ENCODE data around the gene HS3ST2. TPM values are rescaled to one million over a fixed set of nuclear protein-coding genes. Genes with fewer than 3 reads are reported as not detected.

The HS3ST2 gene
- total RNA-seq, 2 donors from 2014 or later = 0.77 to 2.8 TPM

- no peak overlapping the region for H3K27ac ChIP-seq
- no peaks in the 10 kb centered on the region for H3K4me1 ChIP-seq (replicated peaks)
- peaks cover 3% of the 10 kb centered on the region for H3K27me3 ChIP-seq (replicated peaks; ENCODE audit: insufficient read depth)
- DNase-seq (ENCODE audit: low spot score) = no peak
- intact Hi-C loops (cut with DNase I) = no loop called here
- TF ChIP-seq POLR2A (IDR thresholded peaks at IDR 0.05) (no peak), POLR2AphosphoS5 (IDR thresholded peaks at IDR 0.05) (no peak), CTCF (IDR thresholded peaks at IDR 0.05) (no peak)
- H3K4me3 ChIP-seq = no peak overlapping the region
- 21% methylated on average over 3 of the region's 3 CpGs for WGBS
- H3K36me3 ChIP-seq = no peaks in the 10 kb centered on the region
- no peaks in the 10 kb centered on the region for H3K9me3 ChIP-seq
Observed at GRCh38 chr16:22929461-22929860, 115.5 kb downstream of the HS3ST2 start.

GRCh38 chr16:22932032-22932771 is 118.2 kb downstream of the HS3ST2 start:
- TF ChIP-seq CTCF (IDR thresholded peaks at IDR 0.05) (no peak), POLR2AphosphoS5 (IDR thresholded peaks at IDR 0.05) (no peak), POLR2A (IDR thresholded peaks at IDR 0.05) (no peak)
- no peaks in the 10 kb centered on the region for H3K9me3 ChIP-seq
- no peaks in the 10 kb centered on the region for H3K4me1 ChIP-seq (replicated peaks)
- DNase-seq (ENCODE audit: low spot score) = no peak
- H3K4me3 ChIP-seq = no peak overlapping the region
- peaks cover 3% of the 10 kb centered on the region for H3K27me3 ChIP-seq (replicated peaks; ENCODE audit: insufficient read depth)
- 38% methylated on average over 8 of the region's 8 CpGs for WGBS
- intact Hi-C loops (cut with DNase I) = no loop called here
- H3K27ac ChIP-seq = no peak overlapping the region
- H3K36me3 ChIP-seq = no peaks in the 10 kb centered on the region

GRCh38 chr16:22933173-22933572 is 119.2 kb downstream of the HS3ST2 start:
- TF ChIP-seq POLR2AphosphoS5 (IDR thresholded peaks at IDR 0.05) (no peak), POLR2A (IDR thresholded peaks at IDR 0.05) (no peak), CTCF (IDR thresholded peaks at IDR 0.05) (no peak)
- intact Hi-C loops (cut with DNase I) = no loop called here
- DNase-seq (ENCODE audit: low spot score) = no peak

GRCh38 chr16:22934786-22935185 is 120.8 kb downstream of the HS3ST2 start:
- Histone ChIP-seq H3K9me3 (no peaks in the 10 kb centered on the region), H3K27me3 (replicated peaks; ENCODE audit: insufficient read depth) (no peaks in the 10 kb centered on the region), H3K4me1 (replicated peaks) (no peaks in the 10 kb centered on the region), H3K36me3 (no peaks in the 10 kb centered on the region), H3K27ac (no peak overlapping the region), H3K4me3 (no peak overlapping the region)
- intact Hi-C loops (cut with DNase I) = no loop called here
- no peak for DNase-seq (ENCODE audit: low spot score)
- TF ChIP-seq CTCF (IDR thresholded peaks at IDR 0.05) (no peak), POLR2AphosphoS5 (IDR thresholded peaks at IDR 0.05) (no peak), POLR2A (IDR thresholded peaks at IDR 0.05) (no peak)
- WGBS = 78% methylated on average over 2 of the region's 2 CpGs

More at GRCh38 chr16:22933173-22933572, 119.2 kb downstream of the HS3ST2 start:
- 22% methylated on average over 2 of the region's 2 CpGs for WGBS
- H3K36me3 ChIP-seq = no peaks in the 10 kb centered on the region
- H3K4me3 ChIP-seq = no peak overlapping the region
- H3K9me3 ChIP-seq = no peaks in the 10 kb centered on the region
- no peak overlapping the region for H3K27ac ChIP-seq
- H3K27me3 ChIP-seq (replicated peaks; ENCODE audit: insufficient read depth) = no peaks in the 10 kb centered on the region
- H3K4me1 ChIP-seq (replicated peaks) = no peaks in the 10 kb centered on the region

- H3K36me3 ChIP-seq = no peaks in the 10 kb centered on the region
- no peaks in the 10 kb centered on the region for H3K9me3 ChIP-seq
- no peak overlapping the region for H3K27ac ChIP-seq
- no peak for TF ChIP-seq POLR2AphosphoS5 (IDR thresholded peaks at IDR 0.05)
- no peak for TF ChIP-seq POLR2A (IDR thresholded peaks at IDR 0.05)
- TF ChIP-seq CTCF (IDR thresholded peaks at IDR 0.05) = no peak
- DNase-seq (ENCODE audit: low spot score) = no peak
- intact Hi-C loops (cut with DNase I) = no loop called here
- H3K4me1 ChIP-seq (replicated peaks) = no peaks in the 10 kb centered on the region
- no peak overlapping the region for H3K4me3 ChIP-seq
- H3K27me3 ChIP-seq (replicated peaks; ENCODE audit: insufficient read depth) = no peaks in the 10 kb centered on the region
- WGBS = 76% methylated on average over 6 of the region's 6 CpGs
Observed at GRCh38 chr16:22937169-22937568, 123.2 kb downstream of the HS3ST2 start.
